ENCODE results near the gene COL20A1. TPM values are rescaled to one million over a fixed set of nuclear protein-coding genes. Genes with fewer than 3 reads are reported as not detected.

COL20A1 gene
- total RNA-seq, 1 donor from 2014 or later, result not detected

DNA sequence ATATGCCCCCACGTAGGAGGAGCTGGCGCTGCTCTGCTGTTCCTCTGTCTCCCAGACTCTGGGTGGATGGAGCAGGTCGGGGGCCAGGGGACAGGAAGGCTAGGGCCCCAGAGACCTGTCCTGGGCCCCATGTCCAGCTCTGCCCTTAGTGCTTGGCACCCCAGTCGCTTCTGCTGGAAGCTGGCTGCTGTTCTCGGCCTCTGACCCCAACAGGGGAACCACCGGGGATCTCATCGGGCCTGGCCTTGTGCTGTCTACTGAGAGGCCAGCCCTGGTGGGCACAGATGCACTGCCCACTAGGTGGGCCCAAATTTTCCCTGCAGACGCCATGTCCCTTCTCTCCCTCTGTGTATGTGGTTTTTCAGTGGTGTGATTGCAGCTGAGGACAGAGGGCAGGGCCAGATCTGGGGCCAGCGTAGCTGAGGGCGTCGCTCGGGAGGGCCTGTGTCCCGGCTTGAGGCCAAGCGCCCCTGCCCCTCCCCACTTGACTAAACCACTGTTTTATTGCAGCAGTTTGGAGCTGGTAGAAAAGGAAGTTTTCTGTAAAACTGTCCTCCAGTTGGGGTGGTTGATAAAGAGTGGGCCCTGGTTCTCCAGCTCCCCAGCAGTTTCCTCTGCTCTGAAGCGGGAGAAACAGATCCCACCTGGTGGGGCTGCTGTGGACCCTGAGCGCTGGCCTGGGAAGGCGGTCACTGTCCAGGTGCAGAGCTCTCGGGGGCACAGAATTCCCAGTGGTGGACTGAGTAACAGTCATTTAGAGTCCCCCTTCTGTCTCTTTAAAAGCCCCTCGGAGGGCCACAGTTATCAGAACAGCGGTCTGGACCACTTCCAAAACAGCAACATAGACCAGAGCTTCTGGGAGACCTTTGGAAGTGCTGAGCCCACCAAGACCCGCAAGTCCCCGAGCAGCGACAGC is 5.9 kb upstream of the COL20A1 start:
- Mint-ChIP-seq H3K27me3 (ENCODE audit: unreplicated experiment) (peaks cover 2% of the 10 kb centered on the region), H3K4me3 (ENCODE audit: unreplicated experiment) (no peak overlapping the region), H3K4me1 (ENCODE audit: unreplicated experiment) (no peaks in the 10 kb centered on the region), H3K27ac (ENCODE audit: unreplicated experiment) (no peak overlapping the region), H3K36me3 (ENCODE audit: low read depth, unreplicated experiment) (peaks cover 6% of the 10 kb centered on the region), H3K9me3 (ENCODE audit: unreplicated experiment) (no peaks in the 10 kb centered on the region)
- DNase-seq (ENCODE audit: low spot score), result no peak
- TF ChIP-seq, protein P1, sequence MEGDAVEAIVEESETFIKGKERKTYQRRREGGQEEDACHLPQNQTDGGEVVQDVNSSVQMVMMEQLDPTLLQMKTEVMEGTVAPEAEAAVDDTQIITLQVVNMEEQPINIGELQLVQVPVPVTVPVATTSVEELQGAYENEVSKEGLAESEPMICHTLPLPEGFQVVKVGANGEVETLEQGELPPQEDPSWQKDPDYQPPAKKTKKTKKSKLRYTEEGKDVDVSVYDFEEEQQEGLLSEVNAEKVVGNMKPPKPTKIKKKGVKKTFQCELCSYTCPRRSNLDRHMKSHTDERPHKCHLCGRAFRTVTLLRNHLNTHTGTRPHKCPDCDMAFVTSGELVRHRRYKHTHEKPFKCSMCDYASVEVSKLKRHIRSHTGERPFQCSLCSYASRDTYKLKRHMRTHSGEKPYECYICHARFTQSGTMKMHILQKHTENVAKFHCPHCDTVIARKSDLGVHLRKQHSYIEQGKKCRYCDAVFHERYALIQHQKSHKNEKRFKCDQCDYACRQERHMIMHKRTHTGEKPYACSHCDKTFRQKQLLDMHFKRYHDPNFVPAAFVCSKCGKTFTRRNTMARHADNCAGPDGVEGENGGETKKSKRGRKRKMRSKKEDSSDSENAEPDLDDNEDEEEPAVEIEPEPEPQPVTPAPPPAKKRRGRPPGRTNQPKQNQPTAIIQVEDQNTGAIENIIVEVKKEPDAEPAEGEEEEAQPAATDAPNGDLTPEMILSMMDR (IDR thresholded peaks at IDR 0.05; ENCODE audit: unreplicated experiment), result no peak

DNA sequence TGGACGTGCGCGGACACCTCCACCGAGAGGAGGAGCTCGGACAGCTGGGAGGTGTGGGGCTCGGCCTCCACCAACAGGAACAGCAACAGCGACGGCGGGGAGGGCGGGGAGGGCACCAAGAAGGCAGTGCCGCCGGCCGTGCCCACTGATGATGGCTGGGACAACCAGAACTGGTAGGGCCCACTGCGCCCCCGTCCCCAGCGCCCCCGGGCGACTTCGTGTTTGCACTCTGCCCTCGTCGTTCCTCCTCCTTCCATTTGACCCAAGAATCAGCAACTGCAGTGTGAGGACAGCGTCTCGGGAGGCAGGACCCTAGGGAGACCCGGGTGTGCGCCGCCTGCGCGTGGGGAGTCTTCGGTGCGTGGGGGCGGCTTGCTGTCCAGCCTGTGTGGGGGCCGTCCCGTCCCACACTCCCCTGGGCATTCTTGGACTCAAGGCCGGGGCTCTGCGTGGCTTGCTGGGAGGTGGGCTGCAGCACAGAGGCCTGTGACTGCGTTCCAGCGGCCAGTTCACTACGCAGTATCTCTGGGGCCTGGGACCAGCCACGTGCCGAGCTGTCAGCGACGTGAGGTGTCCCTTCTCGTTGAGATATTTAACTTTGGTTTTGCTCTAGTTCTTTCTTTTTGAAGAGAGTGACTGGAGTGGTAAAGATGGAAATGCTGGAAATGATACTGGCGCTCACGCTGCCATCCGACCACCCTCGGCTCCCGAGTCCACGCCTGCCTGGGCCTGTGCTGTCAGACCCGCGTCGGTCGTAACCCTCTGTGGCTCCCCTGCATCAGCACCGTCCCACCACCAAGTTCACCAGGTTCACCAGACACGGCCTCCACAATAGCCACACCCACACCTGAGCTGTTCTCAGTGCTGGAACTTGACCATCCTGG is 5.0 kb upstream of the COL20A1 start:
- Mint-ChIP-seq H3K4me3 (ENCODE audit: unreplicated experiment) (peak overlapping the region; percentile 62), H3K36me3 (ENCODE audit: low read depth, unreplicated experiment) (peaks cover 6% of the 10 kb centered on the region), H3K27ac (ENCODE audit: unreplicated experiment) (no peak overlapping the region), H3K4me1 (ENCODE audit: unreplicated experiment) (no peaks in the 10 kb centered on the region), H3K9me3 (ENCODE audit: unreplicated experiment) (no peaks in the 10 kb centered on the region), H3K27me3 (ENCODE audit: unreplicated experiment) (peaks cover 2% of the 10 kb centered on the region)
- DNase-seq (ENCODE audit: low spot score), result no peak
- TF ChIP-seq, protein P1 (IDR thresholded peaks at IDR 0.05; ENCODE audit: unreplicated experiment), result no peak

DNA sequence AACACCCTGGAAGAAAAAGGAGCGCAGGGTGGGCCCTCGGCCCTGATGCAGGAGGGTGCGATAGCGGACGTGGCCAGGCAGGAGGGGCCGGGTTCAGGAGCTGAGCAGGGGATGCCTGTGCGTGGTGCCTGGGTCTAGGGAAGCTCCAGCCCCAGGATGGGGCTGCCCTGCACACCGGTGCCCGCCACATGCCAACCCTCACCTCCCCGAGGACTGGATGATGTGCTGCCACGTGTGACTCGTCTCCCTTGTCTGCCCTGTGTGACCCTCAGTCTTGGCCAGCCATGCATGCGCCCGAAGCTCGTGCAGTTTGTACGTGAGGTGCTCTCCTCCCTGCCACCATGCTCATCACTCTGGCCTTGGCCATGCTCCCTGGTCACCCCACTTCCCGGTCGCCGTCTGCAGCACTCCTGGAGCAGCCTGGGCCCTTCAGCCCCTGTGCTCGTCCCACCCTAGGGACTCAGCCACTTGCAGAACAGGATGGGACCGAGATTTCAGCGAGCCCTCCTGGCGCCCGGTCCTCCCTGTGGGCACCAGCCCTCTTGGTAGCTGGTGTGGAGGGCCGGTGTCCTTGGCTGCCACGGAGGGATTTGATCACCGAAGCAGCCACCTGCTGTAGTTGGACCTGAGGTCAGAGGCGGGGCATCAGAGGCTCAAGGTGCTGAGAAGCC is 4.3 kb upstream of the COL20A1 start:
- no peak overlapping the region for H3K27ac Mint-ChIP-seq (ENCODE audit: unreplicated experiment)
- no peak overlapping the region for H3K4me3 Mint-ChIP-seq (ENCODE audit: unreplicated experiment)
- peaks cover 2% of the 10 kb centered on the region for H3K27me3 Mint-ChIP-seq (ENCODE audit: unreplicated experiment)
- H3K9me3 Mint-ChIP-seq (ENCODE audit: unreplicated experiment), result no peaks in the 10 kb centered on the region
- peaks cover 5% of the 10 kb centered on the region for H3K36me3 Mint-ChIP-seq (ENCODE audit: low read depth, unreplicated experiment)
- no peak for DNase-seq (ENCODE audit: low spot score)
- TF ChIP-seq, protein P1 (IDR thresholded peaks at IDR 0.05; ENCODE audit: unreplicated experiment), result no peak
- H3K4me1 Mint-ChIP-seq (ENCODE audit: unreplicated experiment), result no peaks in the 10 kb centered on the region

DNA sequence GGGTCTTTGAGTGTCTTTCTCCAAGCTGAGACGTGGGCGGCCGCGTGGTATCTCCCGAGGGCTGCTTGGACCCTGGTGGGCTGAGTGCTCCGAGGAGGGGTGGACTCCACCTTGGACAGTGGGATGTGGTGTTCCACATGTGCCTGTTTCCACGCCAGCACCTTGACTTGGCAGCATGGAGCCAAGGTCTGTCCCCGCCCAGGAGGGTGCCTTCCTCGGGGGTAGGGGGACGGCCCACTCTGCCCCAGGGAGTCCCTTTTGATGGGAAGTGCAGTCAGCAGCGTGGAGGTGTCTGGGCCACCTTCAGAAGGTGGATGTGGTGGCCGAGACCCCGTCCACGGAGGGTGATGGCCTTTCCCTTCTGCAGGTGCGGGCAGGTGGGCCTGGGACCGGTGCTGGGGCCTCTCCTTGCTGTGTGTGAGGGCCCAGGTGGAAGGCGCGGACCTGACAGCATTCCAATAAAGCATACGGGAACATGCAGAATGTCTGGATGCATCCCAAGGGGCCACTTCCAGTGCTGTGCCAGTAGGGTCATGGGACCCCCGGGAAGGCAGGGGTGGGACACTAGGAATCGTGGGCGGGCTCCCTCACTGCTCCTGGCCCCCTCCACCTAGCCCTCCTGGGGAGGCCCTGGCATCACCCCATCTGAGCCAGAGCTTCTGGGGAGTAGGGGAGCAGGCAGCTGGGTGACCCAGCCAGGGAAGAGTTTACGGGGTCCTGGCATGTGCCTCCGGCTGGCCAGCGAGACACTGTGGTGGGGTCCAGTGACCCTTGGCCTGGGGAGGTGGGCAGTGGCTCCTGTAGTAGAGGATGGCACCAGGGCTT is 3.5 kb upstream of the COL20A1 start:
- TF ChIP-seq, protein P1 (IDR thresholded peaks at IDR 0.05; ENCODE audit: unreplicated experiment), result no peak
- H3K4me3 Mint-ChIP-seq (ENCODE audit: unreplicated experiment), result no peak overlapping the region
- peaks cover 2% of the 10 kb centered on the region for H3K27me3 Mint-ChIP-seq (ENCODE audit: unreplicated experiment)

More for the DNA sequence above, 3.5 kb upstream of the COL20A1 start:
- no peaks in the 10 kb centered on the region for H3K9me3 Mint-ChIP-seq (ENCODE audit: unreplicated experiment)
- H3K36me3 Mint-ChIP-seq (ENCODE audit: low read depth, unreplicated experiment), result peaks cover 4% of the 10 kb centered on the region
- no peaks in the 10 kb centered on the region for H3K4me1 Mint-ChIP-seq (ENCODE audit: unreplicated experiment)
- no peak for DNase-seq (ENCODE audit: low spot score)
- H3K27ac Mint-ChIP-seq (ENCODE audit: unreplicated experiment), result no peak overlapping the region
